GM12874 (cell line): ENCODE results near the gene PHTF1.

Experiments
- TF ChIP-seq, protein P1 (sequence below): IDR thresholded peaks from 2 replicates; pipeline ENCODE4 v1.5.1; 2011; ENCODE audit warnings: low read depth, mild to moderate bottlenecking, control low read depth, low read length, moderate library complexity; ENCODE audit not compliant: insufficient read depth

The PHTF1 gene

GRCh38 chr1:113759333-113760101, at the start of gene PHTF1:
PHTF1 (minus strand) TSS chr1:113759486; CDS start chr1:113758703, 783 bp downstream.
- TF ChIP-seq, protein P1, sequence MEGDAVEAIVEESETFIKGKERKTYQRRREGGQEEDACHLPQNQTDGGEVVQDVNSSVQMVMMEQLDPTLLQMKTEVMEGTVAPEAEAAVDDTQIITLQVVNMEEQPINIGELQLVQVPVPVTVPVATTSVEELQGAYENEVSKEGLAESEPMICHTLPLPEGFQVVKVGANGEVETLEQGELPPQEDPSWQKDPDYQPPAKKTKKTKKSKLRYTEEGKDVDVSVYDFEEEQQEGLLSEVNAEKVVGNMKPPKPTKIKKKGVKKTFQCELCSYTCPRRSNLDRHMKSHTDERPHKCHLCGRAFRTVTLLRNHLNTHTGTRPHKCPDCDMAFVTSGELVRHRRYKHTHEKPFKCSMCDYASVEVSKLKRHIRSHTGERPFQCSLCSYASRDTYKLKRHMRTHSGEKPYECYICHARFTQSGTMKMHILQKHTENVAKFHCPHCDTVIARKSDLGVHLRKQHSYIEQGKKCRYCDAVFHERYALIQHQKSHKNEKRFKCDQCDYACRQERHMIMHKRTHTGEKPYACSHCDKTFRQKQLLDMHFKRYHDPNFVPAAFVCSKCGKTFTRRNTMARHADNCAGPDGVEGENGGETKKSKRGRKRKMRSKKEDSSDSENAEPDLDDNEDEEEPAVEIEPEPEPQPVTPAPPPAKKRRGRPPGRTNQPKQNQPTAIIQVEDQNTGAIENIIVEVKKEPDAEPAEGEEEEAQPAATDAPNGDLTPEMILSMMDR, result no peak

DNA sequence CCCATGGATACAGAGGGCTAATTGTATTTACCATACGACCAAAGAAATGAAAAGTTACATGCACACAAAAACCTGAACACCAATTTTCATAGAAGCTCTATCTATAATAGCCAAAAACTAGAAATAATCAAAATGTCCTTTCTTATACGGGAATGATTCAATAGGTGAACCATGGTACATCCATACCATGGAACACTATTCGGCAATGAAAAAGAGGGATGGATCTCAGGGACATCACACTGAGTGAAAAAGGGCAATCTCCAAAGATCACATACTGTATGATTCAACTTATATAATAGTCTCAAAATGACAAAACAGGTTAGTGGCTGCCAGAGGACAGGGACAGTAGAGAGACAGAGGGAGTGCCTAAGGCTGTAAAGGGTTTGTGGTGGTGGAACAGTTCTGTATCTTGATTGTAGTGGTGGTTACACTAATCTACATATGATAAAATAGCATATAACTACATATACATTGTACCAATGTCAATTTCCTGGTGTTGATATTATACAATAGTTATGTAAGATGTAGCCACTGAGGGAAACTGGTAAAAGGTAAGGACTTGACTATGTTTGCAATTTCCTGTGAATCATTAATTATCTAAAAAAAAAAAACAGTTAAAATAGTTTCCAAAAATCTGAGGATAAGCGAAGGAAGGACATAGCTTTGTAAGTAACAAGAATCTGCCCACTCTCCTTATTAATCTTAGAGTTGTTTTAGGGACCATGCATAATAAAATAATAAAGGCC, 49.3 kb upstream of the PHTF1 start:
- TF ChIP-seq, protein P1, result no peak

DNA sequence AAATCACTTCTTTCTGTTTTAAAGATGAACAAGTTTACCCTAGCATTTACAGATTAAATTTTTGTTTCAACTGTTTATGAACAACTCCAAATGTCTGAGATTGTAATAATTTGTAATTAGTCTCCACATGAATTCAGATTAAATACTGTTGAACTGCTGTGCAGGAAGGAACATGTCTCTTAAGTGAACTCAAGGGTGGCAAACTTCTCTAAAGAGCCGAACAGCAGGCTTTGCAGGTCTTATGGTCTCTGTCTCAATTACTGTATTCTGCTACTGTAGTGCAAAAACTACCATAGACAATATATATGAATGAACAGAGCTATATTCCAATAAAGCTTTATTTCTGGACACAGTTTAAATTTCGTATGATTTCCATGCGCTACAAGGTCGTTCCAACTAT, 46.4 kb upstream of the PHTF1 start:
- TF ChIP-seq, protein P1, result no peak

DNA sequence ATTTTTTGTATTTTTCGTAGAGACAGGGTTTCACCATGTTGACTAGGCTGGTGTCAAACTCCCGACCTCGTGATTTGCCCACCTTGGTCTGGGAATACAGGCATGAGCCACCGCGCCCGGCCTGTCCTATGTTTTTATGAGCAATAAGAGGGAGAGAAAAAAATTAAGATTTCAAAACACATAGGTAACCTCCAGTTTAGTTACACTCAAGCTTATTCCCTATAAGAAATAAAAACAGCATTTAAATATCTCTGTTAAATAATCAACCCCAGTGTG, 45.9 kb upstream of the PHTF1 start:
- TF ChIP-seq, protein P1, result no peak

- TF ChIP-seq, protein P1, result no peak
Observed at GRCh38 chr1:113804421-113805255, 45.4 kb upstream of the PHTF1 start.

- TF ChIP-seq, protein P1, result no peak
Observed at GRCh38 chr1:113802367-113803007, 43.2 kb upstream of the PHTF1 start.
